Stimulated activated CD4-positive, alpha-beta T cell treated with anti-CD3 and anti-CD28 coated beads, Interleukin-1b, Interleukin-23, amount 100 ng/mL, for 1 hour (primary cell): ENCODE measurements around the gene RASD1.

Experiments
- DNase-seq, 2 donors: peaks; one replicate each; pipeline ENCODE4 v3.0.0-alpha.2; 2020; ENCODE audit warnings: low read depth in 2 of 2

The RASD1 gene

DNA sequence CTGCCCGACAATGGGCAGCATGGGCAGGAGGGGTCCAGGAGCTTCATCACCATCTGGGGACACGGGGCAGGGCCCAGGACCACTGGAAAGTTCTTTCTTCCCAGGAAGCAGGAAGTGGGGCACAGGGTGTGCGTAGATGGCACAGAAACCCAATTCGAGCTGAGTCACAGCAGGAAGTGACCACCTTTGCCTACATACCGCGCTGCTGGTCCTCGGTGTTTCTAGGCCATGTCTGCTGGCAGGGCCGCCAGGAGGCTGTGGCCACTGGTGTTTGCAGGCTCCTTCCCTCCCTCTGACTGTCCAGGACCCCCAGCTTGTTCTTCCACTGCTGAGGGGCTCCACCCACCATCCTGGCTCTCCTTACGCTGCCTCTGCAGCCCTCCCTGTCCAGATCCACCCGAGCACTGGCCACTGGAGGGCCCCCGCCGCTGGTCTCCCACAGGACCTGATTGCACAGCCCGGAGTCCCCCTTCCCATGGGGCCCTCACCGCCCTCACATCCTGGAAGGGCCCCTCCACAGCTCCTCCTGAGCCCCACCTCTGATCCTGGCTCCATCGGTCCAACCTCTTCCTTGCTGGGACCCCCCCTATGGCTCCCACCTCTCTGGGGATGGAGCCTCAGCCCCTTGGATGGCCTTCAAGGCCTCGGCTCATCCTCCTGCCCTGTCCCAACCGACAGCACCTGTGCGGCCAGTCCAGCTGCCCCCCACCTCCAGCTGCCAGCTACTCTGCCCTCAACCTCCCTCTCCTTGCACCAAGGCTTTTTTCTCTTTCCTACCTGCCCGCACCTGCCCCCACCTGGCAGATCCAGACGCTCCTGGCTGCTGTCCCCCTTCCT, 14.5 kb upstream of the RASD1 start:
- no peak for DNase-seq

DNA sequence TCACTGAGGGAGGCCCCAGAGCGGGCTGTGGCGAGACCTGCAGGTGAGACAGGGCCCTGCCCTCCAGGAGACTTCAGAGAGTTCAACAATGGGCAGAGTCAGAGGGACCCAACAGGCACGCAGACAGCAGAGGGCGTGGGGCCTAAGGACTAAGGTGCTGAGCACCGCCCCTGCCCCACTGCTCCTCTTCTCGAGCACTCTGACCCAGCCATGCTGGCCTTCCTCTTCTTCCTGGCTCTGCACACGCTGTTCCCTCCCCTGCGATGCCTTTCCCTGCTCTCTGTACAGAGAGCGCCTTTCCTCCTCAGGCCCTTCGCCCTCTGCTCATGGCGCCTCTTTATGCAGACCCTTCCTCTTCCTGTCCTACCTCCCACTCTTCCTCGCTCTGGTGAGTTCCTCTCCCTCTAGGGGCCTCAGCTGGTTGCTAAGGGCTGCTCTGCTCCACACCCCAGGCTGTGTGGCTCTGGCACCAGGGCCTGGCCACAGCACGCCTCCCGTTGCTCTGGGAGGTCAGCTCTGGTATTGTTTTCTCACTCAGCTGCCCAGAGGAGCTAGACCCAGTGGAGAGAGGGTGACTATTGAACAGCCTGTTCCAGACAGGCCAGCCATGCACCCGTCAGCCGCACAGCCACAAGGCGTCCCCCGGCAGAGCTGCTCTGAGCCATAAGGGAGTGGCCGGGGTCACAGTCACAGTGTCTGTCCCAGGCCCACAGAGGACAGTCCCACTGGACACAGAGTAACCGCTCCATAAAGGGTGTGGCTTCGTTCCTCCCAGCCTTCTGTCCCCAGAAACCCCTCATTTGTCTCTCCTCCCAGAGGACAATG, 13.6 kb upstream of the RASD1 start:
- DNase-seq, result no peak

DNA sequence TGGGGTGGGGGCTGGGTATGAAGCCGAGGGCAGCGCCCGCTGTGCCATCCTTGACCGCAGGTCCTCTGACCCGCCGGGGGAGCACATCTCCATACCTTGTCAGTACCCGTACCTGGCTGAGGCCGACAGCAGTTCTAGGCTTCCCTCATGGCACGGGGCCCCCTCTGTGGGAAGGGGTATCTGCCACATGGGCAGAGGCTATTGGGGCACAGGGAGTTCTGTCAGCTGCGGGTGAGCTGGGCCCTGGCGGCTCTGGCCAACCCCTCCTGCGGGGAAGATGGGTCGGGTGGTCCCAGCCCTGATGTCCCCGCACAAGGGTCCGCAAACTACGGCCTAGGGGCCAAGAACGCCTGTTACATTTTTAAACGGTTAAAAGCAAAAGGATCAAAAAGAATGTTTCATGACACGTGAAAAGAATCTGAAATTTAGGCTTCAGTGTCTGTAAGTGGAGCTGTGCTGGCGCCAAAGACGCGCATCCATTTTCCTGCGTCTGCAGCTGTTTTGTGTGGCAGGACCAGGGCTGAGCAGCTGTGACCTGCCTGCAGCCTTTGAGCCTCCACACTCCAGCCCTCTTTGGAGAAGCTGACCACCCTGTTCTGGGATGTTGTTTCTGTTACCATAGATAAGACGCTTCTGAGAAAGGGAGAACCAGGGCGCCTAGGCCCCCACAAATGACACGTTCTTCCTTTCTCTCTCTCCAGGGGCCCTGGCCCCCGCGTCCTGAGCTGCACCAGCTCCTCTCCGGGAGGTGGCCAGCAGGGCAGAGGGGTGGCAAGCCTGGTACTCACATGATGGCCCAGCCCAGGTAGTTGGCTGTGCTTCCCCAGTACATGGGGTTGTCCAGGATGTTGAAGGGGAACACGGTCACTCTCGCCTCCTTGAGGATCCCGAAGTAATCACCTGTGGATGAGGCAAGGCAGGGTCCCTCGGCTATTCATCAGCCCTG, 12.7 kb upstream of the RASD1 start:
- no peak for DNase-seq

GRCh38 chr17:17508019-17508535, 11.9 kb upstream of the RASD1 start:
- DNase-seq, result no peak

GRCh38 chr17:17507465-17508011, 11.3 kb upstream of the RASD1 start:
- no peak for DNase-seq

GRCh38 chr17:17506893-17507464, 10.8 kb upstream of the RASD1 start:
- no peak for DNase-seq

- no peak for DNase-seq
Observed at GRCh38 chr17:17506181-17506741, 10.1 kb upstream of the RASD1 start.

DNA sequence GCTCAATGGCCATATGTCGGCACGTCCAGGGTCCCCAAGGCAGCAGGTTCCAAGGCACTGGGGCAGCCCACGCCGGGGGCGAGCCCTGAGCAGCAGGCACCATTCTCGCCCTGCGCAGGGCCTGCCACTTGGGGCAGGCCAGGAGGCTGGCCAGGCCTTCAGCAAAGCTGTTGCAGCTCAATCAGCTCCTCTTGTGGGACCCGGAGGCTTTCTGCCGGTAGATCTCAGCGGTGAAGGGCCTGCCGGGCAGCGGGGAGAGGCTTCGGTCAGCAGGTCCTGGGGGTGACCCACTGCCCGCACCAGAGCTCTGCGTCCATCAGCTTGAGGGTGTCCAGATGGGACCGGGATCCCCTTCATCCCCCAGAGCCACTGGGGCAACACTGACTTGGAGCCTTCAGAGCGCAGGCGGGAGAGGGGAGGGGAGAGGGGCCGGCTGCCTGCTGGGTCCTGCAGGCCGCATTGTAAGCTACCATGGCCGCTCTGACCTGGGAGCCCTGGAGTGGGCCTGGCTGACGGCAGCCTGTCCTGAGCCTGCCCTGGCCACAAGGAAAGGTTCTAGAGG, 9.5 kb upstream of the RASD1 start:
- no peak for DNase-seq

GRCh38 chr17:17505151-17505550, 9.0 kb upstream of the RASD1 start:
- DNase-seq, result no peak

DNA sequence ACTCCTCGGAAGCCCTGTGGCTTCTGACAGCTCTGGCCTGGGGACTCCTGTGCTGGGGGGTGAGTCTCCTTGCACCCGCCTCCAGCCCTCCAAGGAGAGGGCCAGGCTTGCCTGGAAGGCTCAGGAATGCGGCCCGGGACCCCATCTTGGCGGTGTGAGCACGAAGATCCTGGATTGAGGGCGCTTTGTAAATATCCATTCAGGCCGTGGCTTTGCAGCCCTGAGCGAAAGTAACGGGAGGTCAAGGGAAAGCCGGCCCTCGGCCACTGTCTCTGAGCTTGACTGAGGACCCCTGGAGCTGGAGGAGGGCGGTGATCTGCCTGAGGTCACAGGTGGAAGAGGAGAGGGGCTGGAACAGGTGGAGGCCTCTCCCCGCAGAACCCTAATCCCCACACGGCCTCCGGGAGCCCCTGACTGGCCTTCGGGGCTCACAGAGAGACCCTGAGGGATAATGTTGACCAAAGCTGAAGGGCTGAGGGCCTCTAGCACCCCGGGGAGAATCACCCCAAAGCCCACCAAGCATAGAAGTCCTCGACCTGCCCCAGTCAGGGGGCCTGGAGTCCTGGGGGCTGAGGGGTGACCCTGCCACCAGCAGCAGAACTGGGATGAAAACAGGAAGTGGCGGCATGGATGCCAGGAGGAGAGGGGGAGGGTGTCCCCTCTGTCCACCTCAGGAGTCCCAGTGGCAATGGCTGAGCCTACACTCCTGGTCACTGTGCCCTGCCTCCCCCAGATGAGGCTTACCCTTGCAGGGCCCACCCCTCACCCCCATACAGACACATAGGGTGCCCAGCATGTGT, 8.3 kb upstream of the RASD1 start:
- DNase-seq, result no peak

DNA sequence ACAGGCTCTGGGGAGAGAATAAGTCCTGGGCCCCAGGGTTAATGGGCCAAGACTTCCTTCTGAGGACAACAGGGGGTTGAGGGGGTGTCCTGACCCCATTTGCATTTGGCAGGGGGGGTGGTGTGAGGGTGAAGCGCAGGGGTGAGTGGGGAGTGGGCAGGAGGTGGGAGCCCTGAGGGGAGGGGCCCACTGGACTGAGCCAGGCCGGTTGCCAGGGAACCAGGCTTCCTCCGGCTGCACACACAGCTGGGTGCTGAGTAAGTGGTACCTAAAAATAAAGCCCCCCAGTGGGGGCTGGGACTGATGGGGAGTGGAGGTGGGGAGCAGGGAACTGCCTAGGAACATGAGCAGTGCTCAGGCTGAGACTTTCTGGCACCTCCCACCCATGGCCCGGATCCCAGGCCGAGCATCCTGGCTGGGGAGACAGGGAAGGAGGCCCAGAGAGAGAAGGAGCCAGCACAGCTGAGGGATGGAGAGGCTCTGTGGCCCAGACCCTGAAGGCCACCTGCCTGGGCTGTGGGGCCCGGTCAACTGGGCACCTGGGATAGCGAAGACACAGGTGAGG, 7.5 kb upstream of the RASD1 start:
- DNase-seq, result no peak

DNA sequence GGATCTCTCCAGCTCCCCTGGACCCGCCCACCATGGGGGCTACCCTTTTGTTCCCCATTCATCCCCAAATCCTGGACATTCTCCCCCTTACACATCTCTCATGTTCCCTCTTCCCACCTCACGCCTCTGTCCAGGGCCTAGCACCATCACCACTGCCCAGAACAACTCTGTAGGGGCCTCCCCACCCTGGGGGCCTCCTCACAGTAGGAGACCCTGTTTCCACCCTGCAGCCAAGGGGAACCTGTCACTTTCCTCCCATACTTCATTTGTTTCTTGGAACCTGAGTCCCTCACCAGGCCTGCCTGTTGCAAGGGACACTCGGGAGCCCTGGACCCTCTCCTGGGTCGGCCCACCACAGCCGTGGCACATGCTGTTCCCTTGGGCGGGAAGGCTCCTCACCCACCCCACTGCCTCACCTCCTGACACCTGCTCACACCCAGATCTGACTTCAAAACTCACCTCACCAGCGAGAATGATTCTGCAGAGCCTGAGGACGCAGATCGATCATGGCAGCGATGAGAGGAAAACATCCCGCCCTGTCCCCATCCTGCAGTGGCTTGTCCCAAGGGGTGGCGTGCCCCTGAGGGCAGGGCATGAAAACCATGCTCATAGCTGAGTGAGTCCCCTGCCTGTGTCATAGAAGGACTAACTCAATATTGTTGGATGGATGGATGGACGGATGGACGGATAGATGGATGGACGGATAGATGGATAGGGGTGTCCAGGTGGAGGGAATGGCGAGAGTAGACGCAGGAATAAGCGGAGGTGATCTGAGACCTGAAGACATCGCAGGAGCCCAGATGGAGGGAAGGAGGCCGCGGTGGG, 6.8 kb upstream of the RASD1 start:
- DNase-seq, result no peak

DNA sequence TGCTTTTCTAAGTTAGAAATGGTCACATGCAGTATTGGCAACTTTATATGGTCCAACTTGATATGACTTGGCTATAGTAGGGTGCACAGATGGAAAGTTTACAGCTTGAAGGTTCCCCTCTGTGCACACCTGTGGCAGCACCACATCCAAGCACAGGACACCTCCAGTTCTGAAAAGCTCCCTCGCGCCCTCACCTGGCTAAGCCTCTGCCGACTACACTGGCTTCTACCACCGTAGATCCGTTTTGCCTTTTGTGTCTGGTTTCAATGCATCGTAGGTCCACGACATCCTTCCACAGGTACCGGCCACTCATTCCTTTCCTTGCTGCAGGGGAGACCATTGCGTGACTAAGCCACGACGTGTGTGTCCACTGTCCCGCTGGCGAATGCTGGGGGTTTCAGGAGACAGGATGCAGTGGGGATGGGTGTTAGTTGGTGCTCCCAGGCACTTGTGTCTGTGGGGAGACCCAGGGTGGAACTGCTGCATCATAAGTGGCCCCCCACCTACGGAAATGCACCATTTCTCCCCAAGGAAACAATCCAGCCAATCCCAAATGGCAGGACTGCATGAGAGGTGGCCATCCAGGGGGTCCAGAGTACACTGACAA, 4.9 kb upstream of the RASD1 start:
- no peak for DNase-seq

- DNase-seq, result no peak
Observed at GRCh38 chr17:17499402-17500145, 3.4 kb upstream of the RASD1 start.

DNA sequence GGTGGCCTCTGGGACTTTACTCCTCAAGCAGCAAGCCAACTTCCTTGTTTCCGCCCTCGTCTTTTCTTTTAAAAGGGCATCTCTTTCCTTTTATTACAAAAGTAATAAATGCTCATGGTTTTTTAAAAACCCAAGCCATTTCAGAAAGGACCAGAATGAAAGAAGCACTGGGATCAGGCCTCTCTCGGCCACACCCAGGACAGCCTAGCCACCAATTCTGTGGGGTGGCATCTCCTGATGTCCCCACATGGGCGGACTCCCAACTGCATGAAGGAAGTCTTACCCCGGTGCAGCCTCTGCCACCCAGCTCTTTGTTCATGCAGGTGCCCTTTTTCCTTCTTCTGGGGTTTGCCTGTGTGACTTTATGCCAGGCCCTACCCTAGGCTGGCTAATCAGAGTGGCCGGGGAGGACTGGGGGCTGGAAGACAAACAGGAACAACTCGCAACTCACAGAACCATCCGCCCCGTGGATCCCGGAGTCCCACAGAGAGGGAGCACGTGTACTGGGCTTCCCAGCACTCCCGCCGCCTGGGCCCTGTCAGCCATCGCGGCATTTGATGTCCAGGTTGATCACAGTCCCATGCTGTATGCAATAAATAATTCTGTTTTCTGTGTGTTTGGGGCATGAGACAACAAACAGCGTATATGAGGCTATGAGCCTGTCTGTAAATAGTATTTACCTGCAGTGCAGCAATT, 2.6 kb upstream of the RASD1 start:
- DNase-seq, result no peak

DNA sequence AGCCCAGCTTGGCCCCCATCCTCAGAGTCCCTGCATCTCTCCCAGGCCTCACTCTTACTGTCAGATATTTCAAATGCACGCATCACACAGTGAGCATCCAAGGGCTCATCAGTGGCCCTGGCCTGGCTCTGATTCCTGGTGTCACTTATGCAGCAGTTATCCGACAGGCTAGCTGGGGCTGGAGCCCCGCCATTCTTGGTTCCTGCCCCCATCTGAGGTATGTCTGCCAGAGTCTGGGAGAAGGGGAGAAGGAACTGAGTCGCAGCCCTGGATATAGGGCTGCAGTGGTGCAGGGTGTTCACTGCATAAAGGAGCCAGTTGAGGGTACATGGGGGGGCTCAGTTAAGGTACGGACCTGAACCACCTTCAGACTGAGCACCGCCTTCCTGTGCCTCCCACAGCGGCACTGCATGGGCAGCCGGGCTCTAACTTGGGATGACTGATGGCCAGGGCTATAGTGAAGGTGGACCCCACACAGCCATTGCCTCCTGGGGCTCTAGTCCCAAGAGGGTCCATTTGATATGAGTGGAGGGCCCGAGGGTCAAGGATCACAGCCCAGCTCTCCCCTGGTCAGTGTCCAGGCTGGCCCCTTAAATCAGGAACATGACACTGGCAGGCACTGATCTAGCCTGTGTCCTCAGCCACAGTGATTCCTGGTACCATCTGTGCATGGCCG, 1.8 kb upstream of the RASD1 start:
- DNase-seq, result no peak
